ENCODE data around the gene RPS6KA2. TPM values are rescaled to one million over a fixed set of nuclear protein-coding genes. Genes with fewer than 3 reads are reported as not detected.

Gene RPS6KA2
- total RNA-seq, 4 donors from 2014 or later: 43.9 to 161 (median 82.7) TPM

DNA sequence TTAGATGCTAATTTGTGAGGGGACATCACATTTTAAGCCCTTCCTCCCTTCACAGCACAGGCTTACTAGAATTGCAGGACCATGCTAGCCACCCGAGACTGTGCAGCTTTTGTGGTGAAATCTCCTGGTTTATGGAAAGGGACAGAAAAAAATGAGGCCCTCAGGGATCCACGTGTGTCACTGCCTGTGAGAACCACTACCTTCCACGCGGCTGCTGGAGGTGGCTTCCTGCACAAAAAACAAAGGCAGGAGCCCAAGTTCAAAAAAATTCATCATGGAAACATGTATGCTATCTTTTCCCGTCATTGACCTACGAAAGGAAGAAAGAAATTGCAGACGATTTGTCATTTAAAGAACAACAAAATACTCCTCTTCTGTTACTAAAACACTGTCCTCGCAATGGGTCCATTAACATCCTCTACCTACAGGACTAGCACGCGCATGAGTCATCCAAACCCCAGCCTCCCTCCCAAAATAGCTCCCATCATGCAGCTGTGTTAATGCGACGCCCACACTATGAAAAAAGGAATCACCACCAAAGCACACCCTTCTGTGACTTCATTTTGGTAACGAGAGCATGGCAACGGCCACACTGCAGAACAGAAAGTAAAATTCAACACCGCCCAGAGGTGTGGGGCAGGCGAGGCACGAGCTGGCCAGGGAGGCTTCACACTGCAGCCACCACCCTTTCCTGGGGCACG, 86.3 kb downstream of the RPS6KA2 start:
- TF ChIP-seq, protein P1, sequence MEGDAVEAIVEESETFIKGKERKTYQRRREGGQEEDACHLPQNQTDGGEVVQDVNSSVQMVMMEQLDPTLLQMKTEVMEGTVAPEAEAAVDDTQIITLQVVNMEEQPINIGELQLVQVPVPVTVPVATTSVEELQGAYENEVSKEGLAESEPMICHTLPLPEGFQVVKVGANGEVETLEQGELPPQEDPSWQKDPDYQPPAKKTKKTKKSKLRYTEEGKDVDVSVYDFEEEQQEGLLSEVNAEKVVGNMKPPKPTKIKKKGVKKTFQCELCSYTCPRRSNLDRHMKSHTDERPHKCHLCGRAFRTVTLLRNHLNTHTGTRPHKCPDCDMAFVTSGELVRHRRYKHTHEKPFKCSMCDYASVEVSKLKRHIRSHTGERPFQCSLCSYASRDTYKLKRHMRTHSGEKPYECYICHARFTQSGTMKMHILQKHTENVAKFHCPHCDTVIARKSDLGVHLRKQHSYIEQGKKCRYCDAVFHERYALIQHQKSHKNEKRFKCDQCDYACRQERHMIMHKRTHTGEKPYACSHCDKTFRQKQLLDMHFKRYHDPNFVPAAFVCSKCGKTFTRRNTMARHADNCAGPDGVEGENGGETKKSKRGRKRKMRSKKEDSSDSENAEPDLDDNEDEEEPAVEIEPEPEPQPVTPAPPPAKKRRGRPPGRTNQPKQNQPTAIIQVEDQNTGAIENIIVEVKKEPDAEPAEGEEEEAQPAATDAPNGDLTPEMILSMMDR (IDR thresholded peaks at IDR 0.05; ENCODE audit: low read depth): no peak

DNA sequence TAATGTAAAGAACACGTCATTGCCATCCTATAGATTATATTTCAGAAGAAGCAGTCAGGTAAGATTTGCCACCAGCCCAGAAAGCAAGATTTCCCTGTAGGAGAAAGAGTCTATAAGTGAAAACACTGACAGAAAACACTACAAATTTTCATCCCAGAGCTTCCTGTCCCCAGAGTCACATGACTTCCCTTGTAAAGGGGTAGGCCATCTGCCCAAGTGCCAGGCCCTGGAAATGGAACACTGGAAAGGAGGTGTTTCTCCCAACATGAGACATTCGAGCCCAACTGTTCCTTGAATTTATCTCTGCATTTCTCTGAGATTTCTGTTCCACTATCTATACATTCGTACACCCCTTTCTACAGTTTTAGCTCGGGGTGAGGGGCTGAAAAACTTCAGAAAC, 87.5 kb downstream of the RPS6KA2 start:
- TF ChIP-seq, protein P1 (IDR thresholded peaks at IDR 0.05; ENCODE audit: low read depth): no peak

DNA sequence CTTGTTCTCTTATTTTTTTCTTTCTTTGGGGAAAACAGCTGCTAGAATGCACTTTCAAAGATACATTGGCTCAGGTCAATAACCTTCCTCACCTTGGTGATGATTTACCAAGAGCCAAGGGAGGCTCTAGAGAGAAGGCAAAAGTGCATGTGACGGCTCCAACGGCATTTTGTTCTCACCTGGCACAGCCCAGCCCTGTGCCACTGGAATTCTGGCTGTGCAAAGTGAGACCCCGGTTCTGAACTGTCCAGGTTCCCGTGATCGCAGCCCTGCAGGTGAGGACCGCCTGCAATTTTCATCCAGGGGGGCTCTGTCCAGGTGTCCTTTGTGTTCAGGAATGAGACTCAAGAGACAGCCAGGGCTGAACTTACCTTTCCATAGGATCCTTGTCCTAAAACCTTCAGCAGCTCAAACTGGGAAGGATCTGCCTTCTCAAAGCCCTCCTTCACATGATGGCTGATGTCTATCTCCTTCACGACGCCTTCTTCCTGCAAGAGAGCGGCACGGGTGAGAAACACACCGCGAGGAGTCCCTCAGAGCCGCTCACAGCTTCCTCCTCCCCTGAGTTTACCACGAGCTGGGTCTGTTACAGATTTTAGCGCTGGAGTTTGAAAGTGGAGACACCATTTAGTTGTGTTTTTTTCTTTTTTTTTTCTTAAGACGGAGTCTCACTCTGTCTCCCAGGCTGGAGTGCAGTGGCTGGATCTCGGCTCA, 88.6 kb downstream of the RPS6KA2 start:
- TF ChIP-seq, protein P1 (IDR thresholded peaks at IDR 0.05; ENCODE audit: low read depth): no peak

DNA sequence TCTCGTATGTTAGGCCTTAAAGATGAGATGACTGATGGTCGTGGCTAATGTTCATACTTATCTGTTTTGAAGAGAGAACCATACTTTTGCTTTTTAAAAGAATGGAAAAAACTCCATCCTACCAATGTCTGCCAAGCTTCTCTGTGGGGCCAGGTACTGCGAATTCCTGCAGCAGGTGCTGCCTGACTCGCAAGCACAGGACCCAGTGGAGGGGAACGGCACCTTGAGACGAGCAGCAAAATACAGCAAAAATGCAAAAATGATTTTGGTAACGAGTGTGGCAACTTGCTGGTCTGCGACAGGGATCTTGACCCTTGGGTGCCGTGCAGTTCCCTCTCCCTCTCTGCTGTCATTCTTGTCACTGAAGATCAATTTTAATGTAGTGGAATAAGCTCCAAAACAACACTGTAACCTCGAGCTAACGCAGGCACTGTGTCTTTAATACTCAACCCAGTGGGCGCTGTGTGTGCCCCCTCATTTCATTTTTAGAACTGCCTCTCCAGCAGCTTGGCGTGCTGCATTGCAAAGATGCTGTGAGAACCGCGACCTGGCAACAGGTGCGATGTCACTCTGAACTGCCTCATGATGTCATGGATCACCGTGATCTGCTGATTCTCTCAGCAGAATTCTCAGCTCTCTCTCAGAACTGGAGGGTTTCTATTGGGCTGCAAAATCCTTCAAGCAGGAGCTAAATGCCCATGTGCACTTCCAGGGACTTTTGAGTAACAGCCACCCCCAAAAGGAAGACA, 92.2 kb downstream of the RPS6KA2 start:
- TF ChIP-seq, protein P1 (IDR thresholded peaks at IDR 0.05; ENCODE audit: low read depth): no peak

DNA sequence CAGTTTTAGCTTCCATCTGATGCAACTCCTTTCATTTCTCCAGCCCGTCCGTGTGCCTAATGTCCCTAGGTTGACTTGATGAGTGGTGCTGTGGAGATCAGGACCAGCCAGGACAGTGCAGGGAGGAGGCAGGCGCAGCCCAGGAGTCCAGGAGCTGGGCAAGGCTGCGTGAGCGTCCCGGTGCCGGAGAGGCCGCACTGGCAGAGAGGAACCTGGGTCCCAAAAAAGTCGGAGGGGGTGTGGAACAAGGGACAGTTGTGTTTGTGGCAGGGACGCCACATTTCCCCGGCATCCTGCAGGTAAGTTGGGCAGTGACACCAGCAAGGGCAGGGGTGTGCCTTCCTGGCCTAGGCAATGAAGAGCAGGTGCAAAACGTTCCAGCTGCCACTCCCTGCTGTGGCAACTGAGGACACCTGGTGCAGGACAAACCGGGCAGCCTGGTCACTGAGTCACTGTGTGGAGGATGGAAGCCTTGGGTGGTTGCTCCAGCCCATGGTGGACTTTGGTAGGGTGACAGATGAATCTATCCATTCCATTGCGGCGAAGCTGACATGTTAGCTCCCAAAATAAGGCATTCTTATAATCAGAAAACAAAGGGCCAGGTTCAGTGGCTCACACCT, 93.7 kb downstream of the RPS6KA2 start:
- TF ChIP-seq, protein P1 (IDR thresholded peaks at IDR 0.05; ENCODE audit: low read depth): no peak

DNA sequence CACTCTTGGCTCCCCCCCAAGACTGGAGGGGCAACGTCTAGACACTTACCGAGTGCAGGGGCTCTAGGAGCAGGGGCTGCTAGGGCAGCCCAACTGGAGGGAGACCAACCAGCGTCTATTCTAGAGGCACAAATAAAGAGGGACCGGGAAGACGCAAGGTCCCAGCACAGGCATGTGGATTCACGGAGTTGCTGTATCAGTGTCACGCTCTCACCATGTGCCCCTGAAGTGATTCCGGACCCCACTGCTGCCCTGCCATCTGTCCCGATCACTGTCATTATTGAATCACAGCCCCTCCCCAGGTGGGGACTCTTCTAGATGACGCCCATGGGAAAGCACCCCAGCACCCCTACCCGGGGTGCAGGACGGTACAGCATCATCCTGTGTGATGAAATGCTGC, 94.7 kb downstream of the RPS6KA2 start:
- TF ChIP-seq, protein P1 (IDR thresholded peaks at IDR 0.05; ENCODE audit: low read depth): no peak

Data from subcutaneous adipose tissue (tissue), 4 donors.